ENCODE data around the gene LMBR1.
"Not testable (repeated sequence)": the region's sequence is repeated elsewhere in the genome, so short reads cannot be mapped to it uniquely, and the experiment has no call there.

Gene LMBR1, protein sequence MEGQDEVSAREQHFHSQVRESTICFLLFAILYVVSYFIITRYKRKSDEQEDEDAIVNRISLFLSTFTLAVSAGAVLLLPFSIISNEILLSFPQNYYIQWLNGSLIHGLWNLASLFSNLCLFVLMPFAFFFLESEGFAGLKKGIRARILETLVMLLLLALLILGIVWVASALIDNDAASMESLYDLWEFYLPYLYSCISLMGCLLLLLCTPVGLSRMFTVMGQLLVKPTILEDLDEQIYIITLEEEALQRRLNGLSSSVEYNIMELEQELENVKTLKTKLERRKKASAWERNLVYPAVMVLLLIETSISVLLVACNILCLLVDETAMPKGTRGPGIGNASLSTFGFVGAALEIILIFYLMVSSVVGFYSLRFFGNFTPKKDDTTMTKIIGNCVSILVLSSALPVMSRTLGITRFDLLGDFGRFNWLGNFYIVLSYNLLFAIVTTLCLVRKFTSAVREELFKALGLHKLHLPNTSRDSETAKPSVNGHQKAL

DNA sequence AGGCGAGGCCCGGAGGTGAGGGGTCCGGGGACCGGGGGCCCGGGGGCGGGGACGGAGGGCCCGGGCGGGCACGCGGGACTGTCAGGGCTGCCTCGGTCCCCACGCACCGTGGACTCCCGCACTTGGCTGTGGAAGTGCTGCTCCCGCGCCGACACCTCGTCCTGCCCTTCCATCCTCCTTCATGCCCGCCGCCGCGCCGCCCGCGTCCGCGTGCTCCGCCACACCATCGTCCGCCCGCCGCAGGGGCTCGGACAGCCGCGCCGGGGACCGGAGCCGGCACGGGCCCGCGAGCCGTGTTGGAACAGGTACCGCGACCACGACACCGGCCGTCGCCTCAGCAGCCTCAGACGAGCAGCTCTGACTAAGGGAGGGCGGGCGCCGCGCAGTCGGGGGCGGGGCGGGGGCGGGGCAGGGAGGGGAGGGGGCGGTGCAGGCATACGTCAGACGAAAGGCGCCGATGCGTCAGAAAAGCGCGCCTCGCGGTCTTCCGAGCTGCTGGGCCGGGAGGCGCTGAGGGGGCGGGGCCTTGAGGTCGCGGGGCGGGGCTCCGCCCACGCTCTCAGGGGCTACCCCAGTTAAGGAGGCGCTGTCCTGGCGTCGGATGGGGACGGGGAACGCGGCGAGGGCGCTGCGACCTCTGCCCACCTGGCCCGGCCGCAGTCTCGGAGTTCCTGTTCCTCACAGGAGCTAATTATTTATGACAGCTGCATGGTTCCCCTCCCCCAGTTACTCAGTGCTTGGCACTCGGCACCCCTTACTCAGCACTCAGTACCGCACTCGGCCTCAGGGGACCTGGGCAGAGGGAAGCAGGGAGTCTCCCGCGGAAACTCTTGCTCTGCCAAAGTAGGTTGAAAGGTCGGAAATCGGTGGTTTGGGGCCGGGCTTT is at the start of gene LMBR1:
TSS of gene LMBR1 (minus strand) at position 363 of the 886 bp plus-strand sequence. CDS start at position 173, 190 bp downstream.
- peak; percentile 93 for DNase-seq

DNA sequence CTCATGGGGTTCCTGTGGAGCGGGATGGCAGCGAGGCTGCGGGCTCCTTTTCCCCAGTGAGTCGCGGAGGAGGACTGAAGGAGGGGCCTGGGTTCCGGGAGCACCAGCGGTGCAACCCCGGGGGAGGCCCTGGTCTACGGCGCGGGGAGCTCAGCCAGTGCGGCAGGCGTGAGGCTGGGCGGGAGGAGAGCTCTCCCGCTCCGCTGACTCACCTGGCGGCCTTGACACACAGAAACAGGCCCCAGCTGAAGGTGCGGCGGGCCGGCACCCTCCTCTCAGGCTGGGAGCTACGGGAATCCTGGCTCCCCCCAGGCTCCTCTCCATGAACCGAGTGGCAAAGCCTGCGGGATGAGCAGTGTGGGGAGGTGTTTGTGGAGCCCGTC is 49.7 kb upstream of the LMBR1 start:
- DNase-seq = no peak

- no peak for DNase-seq
These were observed 48.6 kb upstream of the LMBR1 start for GRCh38 chr7:156941393-156942182.

DNA sequence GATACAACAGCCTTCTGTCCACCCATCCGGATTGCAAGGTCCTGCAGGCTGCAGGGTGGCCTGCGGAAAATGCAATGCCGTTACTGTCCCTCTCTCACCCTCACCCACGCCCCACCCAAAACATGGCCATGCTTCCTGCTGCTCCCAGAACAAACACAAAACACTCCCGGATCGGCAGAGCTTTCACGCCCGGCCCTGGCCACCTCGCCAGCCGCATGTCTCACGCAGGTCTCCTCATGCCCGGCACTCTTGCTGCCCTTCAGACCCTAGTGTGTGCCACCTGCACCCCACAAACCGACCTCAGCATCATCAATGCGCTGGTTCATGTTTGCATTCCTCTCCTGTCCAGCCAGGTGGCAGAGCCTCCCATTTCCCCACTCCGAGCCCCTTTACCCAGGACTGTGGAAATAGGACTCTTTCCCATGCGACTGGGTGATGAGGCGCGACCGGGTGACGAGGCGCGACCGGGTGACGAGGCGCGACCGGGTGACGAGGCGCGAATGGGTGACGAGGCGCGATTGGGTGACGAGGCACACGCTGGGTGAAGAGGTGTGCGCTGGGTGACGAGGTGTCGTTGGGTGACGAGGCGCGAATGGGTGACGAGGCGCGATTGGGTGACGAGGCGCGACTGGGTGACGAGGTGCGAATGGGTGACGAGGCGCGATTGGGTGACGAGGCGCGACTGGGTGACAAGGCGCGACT is 47.6 kb upstream of the LMBR1 start:
- DNase-seq = no peak

DNA sequence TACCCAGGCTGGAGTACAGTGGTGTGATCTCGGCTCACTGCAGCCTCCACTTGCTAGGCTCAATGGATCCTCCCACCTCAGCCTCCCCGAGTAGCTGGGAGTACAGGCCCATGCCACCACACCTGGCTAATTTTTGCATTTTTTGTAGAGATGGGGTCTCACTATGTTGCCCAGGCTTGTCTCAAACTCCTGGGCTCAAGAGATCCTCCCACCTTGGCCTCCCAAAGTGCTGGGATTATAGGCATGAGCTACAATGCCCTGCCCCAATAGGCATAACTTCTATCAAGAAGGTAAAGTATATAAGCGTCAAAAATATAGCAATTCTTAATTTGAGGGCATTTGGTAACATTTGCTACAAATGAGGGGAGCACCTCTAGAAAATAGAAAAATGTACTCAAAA is 43.8 kb upstream of the LMBR1 start:
- DNase-seq = not testable (repeated sequence)

GRCh38 chr7:156935250-156935649 is 42.3 kb upstream of the LMBR1 start:
- no peak for DNase-seq

DNA sequence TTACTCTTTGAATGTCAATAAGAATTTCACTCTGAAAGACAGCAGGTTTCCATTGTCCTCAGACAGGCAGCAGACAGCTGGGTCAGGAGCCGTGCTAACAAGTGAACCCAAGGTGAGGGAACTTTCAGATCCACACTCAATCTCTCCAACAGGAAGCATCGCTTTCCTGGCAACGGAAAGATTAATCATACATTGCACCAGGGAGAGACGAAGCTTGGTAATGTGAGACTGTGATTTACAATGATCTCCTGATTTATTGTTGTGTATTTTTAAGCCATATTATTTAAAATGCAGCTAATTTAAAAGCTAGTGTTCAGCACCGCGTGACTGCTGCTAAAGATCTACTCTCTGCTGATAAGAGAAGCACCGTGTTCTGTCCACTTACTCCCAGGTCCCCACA is 39.0 kb upstream of the LMBR1 start:
- no peak for DNase-seq

DNA sequence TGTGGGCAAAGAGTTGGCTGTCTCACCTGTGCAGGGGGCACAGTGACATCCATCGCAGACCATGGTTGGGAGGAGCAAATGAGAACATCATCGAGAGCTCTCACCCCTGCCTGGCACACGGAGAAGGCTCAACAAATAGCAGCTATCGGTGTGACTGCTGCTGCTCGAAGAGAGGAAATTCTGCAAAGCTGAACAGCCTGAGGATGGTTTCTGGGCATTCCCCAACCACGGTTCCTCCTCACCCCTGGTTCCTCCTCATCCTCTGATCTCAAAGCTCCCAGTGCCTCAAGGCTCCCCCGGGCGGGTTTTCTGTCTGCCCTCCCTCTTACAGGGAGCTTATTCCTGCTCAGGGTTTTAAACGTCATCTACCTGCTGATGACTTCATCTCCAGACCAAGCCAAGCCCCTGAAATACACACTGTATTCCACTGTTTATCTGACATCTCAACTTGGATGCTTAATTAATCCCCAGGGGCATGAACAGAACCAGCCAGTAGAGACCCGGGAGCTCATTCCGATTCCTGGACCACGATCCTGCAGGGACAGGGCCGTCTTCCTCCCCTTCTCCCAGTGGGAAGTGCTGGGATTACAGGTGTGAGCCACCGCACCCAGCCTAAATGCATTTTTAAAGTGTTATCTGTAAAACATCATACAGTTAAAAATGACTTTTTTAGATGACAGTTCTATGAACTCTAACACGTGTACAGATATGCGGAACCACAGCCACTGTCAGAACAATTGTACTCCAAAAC is 37.0 kb upstream of the LMBR1 start:
- DNase-seq = no peak

DNA sequence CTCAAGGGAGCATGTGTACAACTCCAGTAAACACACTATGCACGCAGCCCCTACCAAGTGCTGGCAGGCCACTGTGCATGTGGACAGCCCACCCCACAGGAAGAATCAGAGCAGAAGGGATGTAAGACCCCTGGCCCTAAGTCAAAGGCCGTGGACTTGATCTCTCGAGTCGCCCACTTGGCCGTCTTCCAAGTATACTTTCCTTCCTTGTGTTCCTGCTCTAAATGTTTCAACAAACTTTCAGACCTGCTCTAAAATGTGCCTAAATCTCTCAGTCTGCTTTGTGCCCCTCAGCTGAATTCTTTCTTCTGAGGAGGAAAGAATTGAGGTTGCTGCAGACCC is 35.4 kb upstream of the LMBR1 start:
- no peak for DNase-seq

- no peak for DNase-seq
These were observed 34.8 kb upstream of the LMBR1 start for GRCh38 chr7:156927571-156928405.

DNA sequence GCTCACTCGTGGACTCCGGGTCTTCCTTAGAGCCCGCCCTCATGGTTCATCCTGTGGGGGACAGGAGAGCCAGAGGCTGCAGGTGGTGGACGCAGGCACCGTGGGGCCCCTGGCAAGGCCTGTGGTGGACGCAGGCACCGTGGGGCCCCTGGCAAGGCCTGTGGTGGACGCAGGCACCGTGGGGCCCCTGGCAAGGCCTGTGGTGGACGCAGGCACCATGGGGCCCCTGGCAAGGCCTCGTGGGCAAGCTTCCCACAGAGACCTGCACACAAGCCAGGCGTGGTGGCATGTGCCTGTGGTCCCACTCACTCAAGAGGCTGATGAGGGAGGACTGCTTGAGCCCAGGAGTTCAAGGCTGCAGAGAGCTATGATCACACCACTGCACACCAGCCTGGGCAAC is 32.8 kb upstream of the LMBR1 start:
- not testable (repeated sequence) for DNase-seq

DNA sequence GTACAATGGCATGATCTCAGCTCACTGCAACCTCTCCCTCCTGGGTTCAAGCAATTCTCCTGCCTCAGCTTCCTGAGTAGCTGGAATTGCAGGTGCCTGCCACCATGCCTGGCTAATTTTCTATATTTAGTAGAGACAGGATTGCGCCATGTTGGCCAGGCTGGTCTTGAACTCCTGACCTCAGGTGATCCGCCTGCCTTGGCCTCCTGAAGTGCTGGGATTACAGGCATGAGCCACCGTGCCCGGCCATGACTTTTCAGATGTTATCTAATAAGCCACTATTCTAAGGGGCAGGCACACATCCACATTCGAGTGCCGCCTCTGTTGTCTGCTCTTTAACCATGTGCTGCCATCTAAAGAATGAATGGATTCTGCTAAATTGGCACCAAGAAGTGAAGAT is 29.3 kb upstream of the LMBR1 start:
- DNase-seq = not testable (repeated sequence)

DNA sequence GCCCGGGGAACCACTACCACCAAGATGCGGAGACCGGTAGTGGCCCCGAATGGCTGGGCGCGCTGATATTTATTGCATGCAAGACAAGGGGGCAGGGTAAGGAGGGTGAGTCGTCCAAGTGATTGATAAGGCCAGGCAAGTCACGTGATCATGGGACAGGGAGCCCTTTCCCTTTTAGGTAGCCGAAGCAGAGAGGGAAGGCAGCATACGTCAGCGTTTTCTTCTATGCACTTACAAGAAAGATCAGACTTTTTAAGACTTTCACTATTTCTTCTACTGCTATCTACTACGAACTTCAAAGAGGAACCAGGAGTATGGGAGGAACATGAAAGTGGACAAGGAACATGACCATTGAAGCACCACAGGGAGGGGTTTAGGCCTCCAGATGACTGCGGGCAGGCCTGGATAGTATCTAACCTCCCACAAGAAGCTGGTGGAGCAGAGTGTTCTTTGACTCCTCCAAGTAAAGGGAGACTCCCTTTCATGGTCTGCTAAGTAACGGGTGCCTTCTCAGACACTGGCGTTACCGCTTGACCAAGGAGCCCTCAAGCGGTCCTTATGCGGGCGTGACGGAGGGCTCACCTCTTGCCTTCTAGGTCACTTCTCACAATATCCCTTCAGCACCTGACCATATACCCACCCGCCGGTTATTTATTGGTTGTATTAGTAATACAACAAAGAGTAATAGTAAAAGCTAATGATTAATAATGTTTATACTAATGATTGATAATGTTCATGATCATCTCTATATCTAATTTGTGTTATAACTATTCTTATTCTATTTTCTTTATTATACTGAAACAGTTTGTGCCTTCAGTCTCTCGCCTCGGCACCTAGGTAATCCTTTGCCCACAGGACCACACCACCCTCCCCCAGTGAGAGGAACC is 27.7 kb upstream of the LMBR1 start:
- not testable (repeated sequence) for DNase-seq

DNA sequence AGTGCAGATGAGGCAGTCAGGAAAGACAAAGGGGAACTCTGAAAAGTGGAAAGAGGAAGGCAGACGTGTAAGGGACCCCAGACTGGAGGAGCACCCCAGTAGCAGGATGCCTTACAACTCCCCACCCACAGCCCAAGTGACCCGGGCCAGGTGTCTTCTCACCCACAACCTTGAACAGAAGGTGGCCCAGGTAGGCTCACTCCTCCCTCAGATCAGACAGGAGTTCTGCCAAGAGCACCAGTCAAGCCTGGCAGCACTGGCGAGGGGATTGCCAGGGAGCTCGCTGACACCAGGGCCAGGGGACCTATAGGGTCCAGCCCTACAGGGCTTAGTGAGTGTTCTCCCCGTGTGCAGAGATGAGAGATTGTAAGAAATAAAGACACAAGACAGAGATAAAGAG is 27.1 kb upstream of the LMBR1 start:
- no peak for DNase-seq

DNA sequence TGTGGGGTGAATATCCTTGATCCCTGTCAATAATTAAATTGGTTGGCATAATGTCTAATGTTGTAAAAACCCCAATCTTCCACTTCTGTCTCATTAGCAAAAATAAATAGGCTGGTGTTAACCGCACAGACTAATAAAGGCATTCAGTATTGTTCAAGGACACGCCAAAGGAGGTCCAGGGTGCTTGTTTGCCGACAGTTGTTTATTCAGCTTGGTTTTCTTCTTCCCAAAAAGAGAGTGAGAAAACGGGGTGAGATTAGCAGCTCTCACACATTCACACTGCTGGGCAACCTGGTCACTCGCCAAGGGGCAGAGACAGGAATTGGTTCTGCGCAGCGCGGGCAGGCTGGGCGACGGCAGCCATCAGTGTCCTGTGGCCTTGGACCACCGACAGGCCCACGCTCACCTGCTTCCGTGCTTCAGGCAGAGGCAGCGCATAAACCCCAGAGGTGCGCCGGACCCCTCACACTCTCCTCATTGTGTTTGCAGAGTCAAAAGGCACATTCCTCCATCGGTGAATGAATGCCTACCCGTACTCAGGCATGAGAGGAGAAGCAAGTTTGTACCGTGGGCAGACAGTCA is 26.2 kb upstream of the LMBR1 start:
- DNase-seq = no peak

DNA sequence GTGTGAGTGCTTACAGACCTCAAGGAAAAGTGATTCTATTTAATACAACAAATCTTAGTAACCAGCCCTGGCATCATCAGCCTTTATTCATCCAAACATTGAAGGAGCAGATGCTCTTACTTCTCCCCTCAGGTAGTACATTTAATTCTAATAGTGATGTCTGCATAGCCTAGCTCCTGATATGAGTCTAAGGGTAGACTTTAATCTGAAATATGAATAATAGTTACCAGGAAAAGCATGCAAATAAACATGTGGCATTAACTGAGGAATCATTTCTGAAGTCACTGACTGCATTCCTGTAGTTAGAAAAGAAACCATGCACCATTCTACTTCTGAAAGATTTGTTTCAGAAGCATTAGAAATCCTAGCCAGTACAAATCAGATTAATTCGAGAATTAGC is 25.7 kb upstream of the LMBR1 start:
- DNase-seq = no peak

- not testable (repeated sequence) for DNase-seq
These were observed 16.7 kb upstream of the LMBR1 start for GRCh38 chr7:156909574-156910252.

GRCh38 chr7:156907656-156908055 is 14.7 kb upstream of the LMBR1 start:
- DNase-seq = no peak

GRCh38 chr7:156906200-156906649 is 13.2 kb upstream of the LMBR1 start:
- DNase-seq = no peak
